DMS153 treated with DMSO at 0.1 percent for 48 hours (cell line): ENCODE data around the gene DNAH2.

Experiments
- DNase-seq: peaks from one replicate; lab custom pipeline; 2025; ENCODE audit not compliant: unreplicated experiment; lab: John Stamatoyannopoulos, UW

Gene DNAH2

DNA sequence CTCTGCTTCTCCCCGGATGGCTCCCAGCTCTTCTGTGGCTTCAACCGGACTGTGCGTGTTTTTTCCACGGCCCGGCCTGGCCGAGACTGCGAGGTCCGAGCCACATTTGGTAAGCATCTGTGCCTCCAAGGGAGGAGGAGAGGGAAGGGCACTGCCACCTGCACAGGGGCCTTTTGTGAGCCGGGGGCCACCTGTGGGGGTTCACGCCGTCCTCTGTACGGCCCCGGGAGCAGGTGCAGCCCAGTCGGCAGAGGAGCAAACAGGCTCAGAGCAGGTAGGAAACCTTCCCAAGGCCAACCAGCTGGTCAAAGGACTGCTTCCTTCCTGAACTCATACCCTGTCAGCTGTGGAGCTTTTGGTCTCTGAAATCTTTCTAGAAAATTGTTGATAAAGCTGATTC is 15.9 kb upstream of the DNAH2 start:
- DNase-seq = no peak

DNA sequence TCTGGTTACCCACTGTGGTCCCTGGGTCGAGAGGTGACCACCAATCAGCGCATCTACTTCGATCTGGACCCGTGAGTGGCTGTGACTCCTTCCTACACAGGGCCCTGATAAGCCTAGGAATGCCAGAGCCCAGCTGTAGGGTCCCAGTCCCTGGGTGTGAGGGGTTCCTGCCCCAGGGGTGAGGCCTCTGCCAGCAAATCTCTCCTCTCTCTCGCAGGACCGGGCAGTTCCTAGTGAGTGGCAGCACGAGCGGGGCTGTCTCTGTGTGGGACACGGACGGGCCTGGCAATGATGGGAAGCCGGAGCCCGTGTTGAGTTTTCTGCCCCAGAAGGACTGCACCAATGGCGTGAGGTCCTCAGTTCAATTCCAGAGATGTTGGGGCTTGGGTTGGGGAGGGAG is 14.8 kb upstream of the DNAH2 start:
- DNase-seq = no peak

DNA sequence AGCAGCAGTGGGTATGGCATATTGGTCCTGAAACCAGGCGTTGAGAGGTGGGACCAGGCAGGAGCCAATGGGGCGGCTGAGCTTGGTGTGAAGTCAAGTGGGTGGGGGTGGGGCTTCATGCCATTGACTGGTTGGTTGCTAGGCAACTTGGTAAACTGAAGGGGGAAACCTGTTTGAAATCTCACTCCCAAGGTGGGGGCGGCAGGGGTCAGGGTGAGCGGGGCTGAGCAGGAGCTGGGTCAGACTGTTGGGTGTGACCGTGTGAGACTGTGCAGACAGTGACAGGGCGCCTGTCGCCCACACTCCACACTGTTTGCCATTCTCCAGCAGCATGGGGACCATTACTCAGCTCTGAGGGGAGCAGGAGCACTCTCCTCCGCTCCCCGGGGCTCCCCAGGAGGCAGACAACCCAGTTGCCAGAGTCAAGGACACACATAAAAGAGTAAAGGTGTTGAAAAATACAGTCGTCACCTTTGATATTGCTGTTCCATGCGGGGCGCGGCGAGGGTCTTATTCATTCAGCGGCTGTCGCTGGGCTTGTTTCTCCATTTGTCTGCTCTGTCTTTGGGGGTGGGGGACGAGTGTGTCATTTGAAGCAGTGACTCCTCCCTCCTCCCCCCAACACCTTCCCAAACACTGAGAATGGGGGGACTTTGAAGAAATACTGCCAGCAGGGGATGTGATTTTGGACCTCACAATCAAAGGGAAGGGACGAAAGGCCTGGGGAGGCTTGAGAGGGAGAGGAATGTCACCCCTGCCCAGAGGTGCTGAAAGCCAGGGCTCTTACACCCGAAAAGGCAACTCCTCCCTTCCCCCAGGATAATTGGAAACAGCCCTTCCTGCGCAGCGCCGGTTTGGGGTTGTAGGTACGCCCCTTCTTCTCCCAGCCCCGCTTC is 13.7 kb upstream of the DNAH2 start:
- DNase-seq = peak; percentile 16

GRCh38 chr17:7704601-7705268 is 12.8 kb upstream of the DNAH2 start, which contains the start of gene EFNB3:
Gene EFNB3, plus strand, starts transcription at chr17:7705202. Its CDS starts 397 bp downstream, at chr17:7705599.
- no peak for DNase-seq

- no peak for DNase-seq
Measured at GRCh38 chr17:7705269-7706255, 12.0 kb upstream of the DNAH2 start.

- DNase-seq = no peak
Measured at GRCh38 chr17:7706631-7707354, 10.8 kb upstream of the DNAH2 start.

GRCh38 chr17:7707446-7707845 is 10.1 kb upstream of the DNAH2 start:
- no peak for DNase-seq

DNA sequence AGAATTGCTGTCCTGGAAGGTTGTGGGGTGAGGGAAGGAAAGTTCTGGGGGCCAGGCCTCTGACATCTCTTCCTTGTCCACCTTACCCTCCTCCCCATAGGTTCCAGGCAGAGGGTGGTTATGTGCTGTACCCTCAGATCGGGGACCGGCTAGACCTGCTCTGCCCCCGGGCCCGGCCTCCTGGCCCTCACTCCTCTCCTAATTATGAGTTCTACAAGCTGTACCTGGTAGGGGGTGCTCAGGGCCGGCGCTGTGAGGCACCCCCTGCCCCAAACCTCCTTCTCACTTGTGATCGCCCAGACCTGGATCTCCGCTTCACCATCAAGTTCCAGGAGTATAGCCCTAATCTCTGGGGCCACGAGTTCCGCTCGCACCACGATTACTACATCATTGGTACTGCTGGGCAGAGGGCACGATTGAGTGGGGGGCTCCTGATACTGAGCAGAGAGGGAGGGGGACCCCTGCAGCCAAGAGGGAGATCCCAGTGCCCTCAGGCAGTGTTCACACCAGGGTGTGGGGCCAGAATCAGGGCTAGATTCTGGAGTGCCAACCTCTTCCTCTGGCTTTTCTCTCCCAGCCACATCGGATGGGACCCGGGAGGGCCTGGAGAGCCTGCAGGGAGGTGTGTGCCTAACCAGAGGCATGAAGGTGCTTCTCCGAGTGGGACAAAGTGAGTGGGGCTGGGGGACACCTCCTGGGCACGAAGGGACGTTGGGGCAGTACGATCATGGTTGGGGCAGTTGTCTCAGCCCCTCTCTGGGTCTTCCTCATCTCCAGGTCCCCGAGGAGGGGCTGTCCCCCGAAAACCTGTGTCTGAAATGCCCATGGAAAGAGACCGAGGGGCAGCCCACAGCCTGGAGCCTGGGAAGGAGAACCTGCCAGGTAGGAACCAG is 9.4 kb upstream of the DNAH2 start:
- no peak for DNase-seq

DNA sequence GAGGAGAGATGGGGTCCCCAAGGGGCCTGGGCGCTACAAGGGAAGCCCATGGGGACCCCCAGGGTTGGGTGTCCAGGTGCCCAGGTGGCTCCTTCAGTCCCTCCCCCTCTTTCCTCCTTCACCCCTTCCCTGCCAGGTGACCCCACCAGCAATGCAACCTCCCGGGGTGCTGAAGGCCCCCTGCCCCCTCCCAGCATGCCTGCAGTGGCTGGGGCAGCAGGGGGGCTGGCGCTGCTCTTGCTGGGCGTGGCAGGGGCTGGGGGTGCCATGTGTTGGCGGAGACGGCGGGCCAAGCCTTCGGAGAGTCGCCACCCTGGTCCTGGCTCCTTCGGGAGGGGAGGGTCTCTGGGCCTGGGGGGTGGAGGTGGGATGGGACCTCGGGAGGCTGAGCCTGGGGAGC is 8.5 kb upstream of the DNAH2 start:
- no peak for DNase-seq

DNA sequence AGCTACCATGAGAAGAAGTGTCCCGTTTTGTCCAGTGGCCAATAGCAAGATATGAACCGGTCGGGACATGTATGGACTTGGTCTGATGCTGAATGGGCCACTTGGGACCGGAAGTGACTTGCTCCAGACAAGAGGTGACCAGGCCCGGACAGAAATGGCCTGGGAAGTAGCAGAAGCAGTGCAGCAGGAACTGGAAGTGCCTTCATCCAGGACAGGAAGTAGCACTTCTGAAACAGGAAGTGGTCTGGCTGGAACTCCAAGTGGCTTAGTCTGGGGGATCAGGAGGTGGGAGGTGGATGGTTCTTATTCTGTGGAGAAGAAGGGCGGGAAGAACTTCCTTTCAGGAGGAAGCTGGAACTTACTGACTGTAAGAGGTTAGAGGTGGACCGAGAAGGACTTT is 7.2 kb upstream of the DNAH2 start:
- DNase-seq = no peak

- DNase-seq = no peak
Measured at GRCh38 chr17:7711051-7711755, 6.3 kb upstream of the DNAH2 start.

DNA sequence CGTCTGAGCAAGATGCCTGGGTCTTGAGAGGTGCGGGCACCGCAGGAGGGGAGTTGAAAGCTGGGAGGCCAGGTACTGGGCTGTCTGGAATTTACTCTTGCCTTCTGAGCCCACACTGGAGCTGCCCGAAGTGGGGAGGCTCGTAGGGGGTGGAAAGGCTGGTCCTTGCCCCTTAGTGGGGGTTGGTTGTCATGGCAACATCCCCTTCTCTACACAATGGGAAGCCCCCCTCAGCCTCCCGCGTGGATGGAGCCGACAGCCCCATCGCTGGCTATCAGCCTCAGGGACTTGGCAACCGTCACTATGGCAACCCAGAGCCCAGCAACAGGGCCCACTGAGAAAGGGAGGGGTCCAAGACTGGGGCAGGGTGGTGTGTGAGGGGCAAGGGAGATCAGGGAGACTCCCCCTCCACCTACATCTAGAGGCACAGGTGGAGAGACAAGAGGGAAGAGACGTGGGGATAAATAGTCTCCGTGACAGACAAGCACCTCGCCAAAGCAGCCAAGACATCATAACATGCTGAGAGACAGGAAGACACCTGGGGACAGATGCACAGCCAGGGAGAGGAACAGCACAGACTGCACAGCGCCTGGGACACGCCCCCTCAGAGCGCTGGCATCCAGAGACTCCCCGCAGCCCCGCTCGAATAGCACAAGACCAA is 5.3 kb upstream of the DNAH2 start:
- no peak for DNase-seq

DNA sequence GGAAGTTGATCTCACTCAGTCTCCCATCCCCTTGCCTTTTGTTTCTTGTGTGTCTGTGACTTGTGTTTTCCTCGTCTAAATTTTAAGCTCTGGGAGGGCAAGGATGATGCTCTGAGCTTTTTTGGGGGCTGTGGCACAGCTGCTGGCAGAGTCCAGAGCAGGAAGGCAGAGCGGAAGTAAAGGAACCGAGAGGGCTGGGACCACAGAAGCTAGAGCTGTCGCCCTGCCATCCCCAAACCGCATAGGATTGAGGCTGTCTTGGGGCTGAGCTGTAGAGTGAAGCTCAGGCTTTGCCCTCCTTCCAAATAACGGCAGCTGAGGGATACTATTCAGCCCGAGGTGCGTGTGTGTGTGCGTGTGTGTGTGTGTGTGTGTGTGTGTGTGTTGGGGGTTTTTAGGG is 3.8 kb upstream of the DNAH2 start:
- DNase-seq = no peak

- no peak for DNase-seq
Measured at GRCh38 chr17:7714721-7715594, 2.6 kb upstream of the DNAH2 start.

- DNase-seq = no peak
Measured at GRCh38 chr17:7715936-7716886, 1.3 kb upstream of the DNAH2 start.

DNA sequence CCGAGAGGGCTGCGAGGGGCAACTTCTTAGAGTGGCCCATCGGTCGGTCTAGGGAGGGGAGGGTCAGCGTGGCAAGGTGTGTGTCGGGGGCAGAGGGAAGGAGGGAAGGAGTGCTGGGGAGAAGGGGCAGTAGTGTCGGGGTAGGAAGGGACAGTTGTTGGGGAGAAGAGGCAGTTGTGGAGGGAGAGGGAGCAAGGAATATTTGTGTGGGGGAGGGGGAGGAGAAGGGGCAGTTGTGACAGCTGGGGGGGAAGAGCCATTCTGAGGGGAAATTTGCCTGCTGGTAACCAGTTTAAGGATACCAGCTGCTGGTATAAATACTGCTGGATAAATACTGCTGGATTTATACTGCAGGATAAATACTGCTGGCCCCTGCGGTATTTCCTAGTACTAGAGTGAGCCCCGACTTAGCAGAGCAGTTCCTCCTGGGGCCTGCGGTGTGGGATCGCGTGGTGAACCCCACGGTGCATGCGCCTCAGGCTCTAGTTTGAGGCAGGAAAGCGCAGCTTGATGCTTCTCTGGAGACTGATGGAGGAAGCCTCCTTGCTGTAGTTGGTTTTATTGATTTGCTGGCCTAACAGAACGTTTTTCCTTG is 309 bp downstream of the DNAH2 start:
- DNase-seq = no peak
